ENCODE results near the gene GRIP2. TPM values are rescaled to one million over a fixed set of nuclear protein-coding genes. Genes with fewer than 3 reads are reported as not detected.

Gene GRIP2
- total RNA-seq, 1 donor from 2014 or later, result not detected

DNA sequence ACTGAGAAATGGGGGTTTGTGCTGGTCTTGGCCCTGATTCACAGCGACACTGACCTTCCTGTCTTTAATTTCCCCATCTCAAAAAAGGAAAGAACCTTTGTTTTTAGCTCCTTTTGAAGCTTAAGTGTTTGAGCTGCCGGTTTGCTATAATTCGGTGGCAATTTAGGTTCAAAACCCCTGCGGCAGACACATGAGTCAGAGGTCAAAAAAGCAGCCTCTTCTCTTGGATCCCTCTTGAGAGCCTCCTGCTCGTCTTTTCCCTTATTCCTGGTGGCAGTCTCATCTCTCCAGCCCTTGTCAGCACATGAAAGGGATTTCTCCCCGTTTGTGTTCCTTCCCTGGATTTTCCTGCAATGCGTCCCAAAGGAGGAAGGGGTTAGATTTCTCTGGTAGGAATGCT lies 64.5 kb downstream of the GRIP2 start:
- DNase-seq (ENCODE audit: low read depth), result no peak
- no peak overlapping the region for H3K4me3 ChIP-seq (ENCODE audit: low read depth, low read length)
- TF ChIP-seq, protein P1, sequence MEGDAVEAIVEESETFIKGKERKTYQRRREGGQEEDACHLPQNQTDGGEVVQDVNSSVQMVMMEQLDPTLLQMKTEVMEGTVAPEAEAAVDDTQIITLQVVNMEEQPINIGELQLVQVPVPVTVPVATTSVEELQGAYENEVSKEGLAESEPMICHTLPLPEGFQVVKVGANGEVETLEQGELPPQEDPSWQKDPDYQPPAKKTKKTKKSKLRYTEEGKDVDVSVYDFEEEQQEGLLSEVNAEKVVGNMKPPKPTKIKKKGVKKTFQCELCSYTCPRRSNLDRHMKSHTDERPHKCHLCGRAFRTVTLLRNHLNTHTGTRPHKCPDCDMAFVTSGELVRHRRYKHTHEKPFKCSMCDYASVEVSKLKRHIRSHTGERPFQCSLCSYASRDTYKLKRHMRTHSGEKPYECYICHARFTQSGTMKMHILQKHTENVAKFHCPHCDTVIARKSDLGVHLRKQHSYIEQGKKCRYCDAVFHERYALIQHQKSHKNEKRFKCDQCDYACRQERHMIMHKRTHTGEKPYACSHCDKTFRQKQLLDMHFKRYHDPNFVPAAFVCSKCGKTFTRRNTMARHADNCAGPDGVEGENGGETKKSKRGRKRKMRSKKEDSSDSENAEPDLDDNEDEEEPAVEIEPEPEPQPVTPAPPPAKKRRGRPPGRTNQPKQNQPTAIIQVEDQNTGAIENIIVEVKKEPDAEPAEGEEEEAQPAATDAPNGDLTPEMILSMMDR (conservative IDR thresholded peaks at IDR 0.05; ENCODE audit: low read depth, low read length), result no peak

DNA sequence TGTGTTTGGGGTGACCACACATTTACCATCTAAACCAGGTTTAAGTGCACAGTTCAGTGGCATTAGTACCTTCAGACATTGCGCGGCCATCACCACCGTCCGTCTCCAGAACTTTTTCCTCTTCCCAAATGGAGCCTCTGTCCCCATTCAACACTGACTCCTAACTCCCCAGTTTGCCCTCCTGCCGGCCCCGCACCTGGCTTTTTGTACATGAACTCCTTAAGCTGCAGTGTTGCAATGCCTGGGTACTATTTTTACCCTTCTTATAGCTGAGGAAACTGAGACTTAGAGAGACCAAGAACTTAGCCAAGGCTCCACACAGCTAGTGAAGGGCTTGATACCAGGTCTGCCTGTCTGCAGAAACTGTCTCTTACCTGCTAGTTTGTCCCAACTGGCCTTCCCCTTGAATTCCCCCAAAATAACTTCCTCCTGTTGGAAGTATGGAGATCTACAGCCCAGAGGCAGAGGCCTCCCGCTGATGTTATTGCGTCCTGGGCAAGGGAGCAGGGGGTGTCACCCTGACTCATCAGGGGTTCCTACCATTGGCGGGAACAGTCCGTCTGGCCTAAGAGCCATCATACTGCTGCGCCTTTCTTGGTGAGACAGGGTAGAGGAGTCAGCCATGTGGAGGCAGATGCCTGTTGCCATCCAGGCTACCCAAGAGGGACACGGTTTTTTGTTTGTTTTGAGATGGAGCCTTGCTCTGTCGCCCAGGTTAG lies 65.6 kb downstream of the GRIP2 start:
- H3K4me3 ChIP-seq (ENCODE audit: low read depth, low read length), result no peak overlapping the region
- TF ChIP-seq, protein P1 (conservative IDR thresholded peaks at IDR 0.05; ENCODE audit: low read depth, low read length), result no peak
- DNase-seq (ENCODE audit: low read depth), result no peak

DNA sequence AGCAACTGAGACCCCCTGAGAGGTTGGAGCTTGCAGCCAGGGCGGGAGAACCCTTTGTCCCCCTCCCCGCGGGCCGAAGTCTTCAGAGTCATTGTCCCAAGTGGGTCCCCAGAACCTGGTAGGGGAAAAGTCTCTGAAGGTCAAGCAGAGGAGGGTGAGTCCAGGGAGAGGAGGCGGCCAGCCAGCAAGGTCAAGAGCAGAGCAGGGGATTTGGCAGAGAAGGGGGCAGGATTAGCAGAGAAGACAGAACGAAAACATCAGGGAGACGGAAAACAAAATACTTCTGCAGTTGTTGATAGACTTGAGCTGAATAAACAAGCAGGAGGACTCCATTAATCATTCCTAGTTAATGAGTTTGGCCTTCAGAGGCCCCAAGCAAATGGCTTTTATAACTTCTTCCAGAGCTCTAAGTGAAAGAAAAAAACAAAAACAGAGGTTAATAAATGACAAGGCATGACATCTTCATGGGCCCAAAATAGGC lies 66.7 kb downstream of the GRIP2 start:
- DNase-seq (ENCODE audit: low read depth), result peak; percentile 42
- TF ChIP-seq, protein P1 (conservative IDR thresholded peaks at IDR 0.05; ENCODE audit: low read depth, low read length), result no peak
- H3K4me3 ChIP-seq (ENCODE audit: low read depth, low read length), result no peak overlapping the region

DNA sequence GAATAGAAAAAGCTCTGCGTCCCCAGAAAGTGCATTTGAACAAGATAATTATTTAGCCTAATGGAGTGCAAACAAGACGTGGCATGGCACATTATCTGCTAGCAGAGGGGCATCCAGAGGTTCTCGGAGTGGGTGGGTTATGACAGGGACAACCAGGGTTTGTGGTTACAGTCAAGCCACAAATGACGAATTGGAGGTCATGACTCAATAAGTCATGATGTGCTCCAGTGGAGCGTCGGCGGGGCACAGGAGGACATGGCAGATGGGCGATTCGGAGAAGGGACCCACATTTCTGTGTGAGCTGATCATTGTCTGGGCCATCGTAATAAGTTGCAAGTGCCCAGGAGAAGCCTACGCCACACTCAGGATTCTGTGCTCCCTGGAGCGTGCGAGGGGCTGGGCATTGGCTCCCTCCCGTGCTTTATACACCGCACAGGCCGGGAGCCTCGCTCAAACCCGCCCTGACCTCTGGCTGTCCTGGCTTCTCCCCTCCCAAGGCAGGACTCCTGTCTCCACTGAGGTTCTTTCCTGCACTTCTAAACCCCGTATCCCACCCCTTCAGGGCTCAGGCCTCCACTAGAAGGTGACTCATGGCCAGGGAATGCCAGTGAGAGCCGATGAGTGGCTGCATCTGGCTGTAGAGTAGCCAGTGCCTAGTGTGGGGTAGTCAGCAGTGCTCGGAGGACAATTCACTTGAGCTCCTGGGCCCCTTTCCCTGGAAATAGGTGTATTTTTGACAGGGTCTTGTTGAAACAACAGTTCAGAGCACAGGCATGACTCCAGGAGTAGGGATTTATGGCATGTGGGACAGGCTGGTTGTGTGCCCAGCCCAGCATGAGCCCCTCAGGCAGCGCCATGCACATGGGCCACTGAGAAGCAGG lies 67.4 kb downstream of the GRIP2 start:
- peak; percentile 88 for DNase-seq (ENCODE audit: low read depth)
- H3K4me3 ChIP-seq (ENCODE audit: low read depth, low read length), result no peak overlapping the region
- TF ChIP-seq, protein P1 (conservative IDR thresholded peaks at IDR 0.05; ENCODE audit: low read depth, low read length), result no peak

DNA sequence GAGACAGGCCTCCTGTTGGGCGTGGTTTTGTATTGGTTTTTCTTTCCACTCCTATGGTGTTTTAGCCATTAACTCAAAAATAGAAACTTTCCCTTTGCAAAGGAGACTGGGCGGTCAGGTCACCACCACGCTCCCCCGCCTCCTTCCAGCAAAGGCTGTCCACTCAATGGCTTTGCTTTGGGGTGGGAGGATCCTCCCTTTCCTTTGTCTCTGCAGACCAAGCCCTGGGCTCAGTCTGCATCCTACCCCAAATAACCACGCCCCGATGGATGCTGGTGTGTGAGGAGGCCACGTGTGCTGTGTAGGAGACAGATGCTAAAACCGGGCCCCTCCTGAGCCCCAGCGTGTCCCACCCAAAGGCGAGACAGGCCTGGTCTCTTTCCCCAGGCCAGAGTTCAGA lies 68.5 kb downstream of the GRIP2 start:
- DNase-seq (ENCODE audit: low read depth), result no peak
- H3K4me3 ChIP-seq (ENCODE audit: low read depth, low read length), result no peak overlapping the region
- TF ChIP-seq, protein P1 (conservative IDR thresholded peaks at IDR 0.05; ENCODE audit: low read depth, low read length), result no peak

DNA sequence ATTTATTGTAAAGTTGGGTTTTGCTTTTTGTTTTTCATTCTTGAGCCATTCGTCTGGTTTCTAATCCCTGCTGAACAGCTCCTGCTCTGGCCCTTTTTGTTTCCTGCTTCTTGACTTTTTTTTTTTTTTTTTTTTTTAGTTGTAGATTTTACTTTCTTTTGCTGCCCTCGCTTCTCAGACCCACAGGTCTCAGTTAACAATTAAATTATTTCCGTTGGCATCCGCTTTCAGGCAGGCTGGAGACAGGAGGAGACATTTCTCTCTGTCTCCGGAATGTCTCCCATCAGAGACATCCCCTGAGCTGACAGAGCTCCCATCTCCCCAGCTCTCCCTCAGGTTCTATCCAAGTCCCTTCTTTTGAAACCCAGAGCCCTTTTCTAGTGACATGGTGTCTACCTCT lies 69.1 kb downstream of the GRIP2 start:
- TF ChIP-seq, protein P1 (conservative IDR thresholded peaks at IDR 0.05; ENCODE audit: low read depth, low read length), result no peak
- no peak overlapping the region for H3K4me3 ChIP-seq (ENCODE audit: low read depth, low read length)
- no peak for DNase-seq (ENCODE audit: low read depth)

All from epithelial cell of proximal tubule (primary cell).